Endodermal cell (in vitro differentiated cells): ENCODE results near the gene PMFBP1. TPM values are rescaled to one million over a fixed set of nuclear protein-coding genes. Genes with fewer than 3 reads are reported as not detected.

ENCODE experiments used
- DNase-seq: peaks from one replicate; pipeline ENCODE4 v3.0.0-alpha.2; 2017
- H3K27ac ChIP-seq: 2 replicates; pipeline ENCODE4 v1.5.1; 2013; ENCODE audit warnings: mild to moderate bottlenecking, low read depth, low read length, moderate library complexity
- H3K27me3 ChIP-seq: 2 replicates; pipeline ENCODE4 v1.6.1; 2013; ENCODE audit warnings: mild to moderate bottlenecking, low read length, moderate library complexity; ENCODE audit not compliant: insufficient read depth, control insufficient read depth, poor library complexity, severe bottlenecking
- H3K36me3 ChIP-seq: 2 replicates; pipeline ENCODE4 v1.7.0; 2013; ENCODE audit warnings: mild to moderate bottlenecking, low read length, moderate library complexity; ENCODE audit not compliant: control insufficient read depth, insufficient read depth
- H3K4me1 ChIP-seq: one replicate; pipeline ENCODE4 v1.7.0; 2013; ENCODE audit warnings: low read length; ENCODE audit not compliant: control insufficient read depth, insufficient read depth
- H3K4me3 ChIP-seq: 2 replicates; pipeline ENCODE4 v1.5.1; 2013; ENCODE audit warnings: mild to moderate bottlenecking, low read length, moderate library complexity
- H3K9ac ChIP-seq: 2 replicates; pipeline ENCODE4 v1.6.1; 2013; ENCODE audit warnings: mild to moderate bottlenecking, low read length, moderate library complexity; ENCODE audit not compliant: poor library complexity, severe bottlenecking; ENCODE audit errors: extremely low read depth
- H3K9me3 ChIP-seq: 2 replicates; pipeline ENCODE4 v1.6.1; 2013; ENCODE audit warnings: mild to moderate bottlenecking, low read length, moderate library complexity; ENCODE audit not compliant: control insufficient read depth
- H3K27ac Mint-ChIP-seq: 2 replicates; pipeline ENCODE4 v1.8.0; 2020; ENCODE audit warnings: mixed read lengths
- H3K27me3 Mint-ChIP-seq: 2 replicates; pipeline ENCODE4 v1.8.0; 2021; ENCODE audit warnings: mild to moderate bottlenecking, mixed read lengths; ENCODE audit not compliant: insufficient read depth
- H3K36me3 Mint-ChIP-seq: 2 replicates; pipeline ENCODE4 v1.8.0; 2020; ENCODE audit warnings: low read depth, mixed read lengths
- H3K4me1 Mint-ChIP-seq: 2 replicates; pipeline ENCODE4 v1.8.0; 2020; ENCODE audit warnings: mixed read lengths
- H3K4me3 Mint-ChIP-seq: 2 replicates; pipeline ENCODE4 v1.8.0; 2020; ENCODE audit warnings: mild to moderate bottlenecking, moderate library complexity, mixed read lengths
- H3K9me3 Mint-ChIP-seq: 2 replicates; pipeline ENCODE4 v1.8.0; 2020; ENCODE audit warnings: mild to moderate bottlenecking, mixed read lengths
- WGBS, 2 experiments: methylation state at CpG; one replicate each; pipeline versions ENCODE4 v1.1.5 to v1.1.7; 2013; ENCODE audit warnings: missing lambda C conversion rate in 2 of 2, mixed read lengths in 1 of 2; ENCODE audit not compliant: insufficient coverage in 1 of 2, insufficient read length in 1 of 2; 5-methylcytosine and 5-hydroxymethylcytosine counted together
- total RNA-seq, 2 donors: library from RNA; stranded (reverse); fragmentation: NEBNext Ultra II Directional in 1 of 2; extraction: Animal tissue kit (Norgen Biotek cat#: 25700) in 1 of 2; gene quantifications; 2 replicates in 1 of 2; 3 replicates in 1 of 2; pipeline ENCODE4 v1.2.1, GENCODE V29; 2021
- TF ChIP-seq, protein P1 (sequence below): fragments of 200-600 bp; sonication (generic); conservative IDR thresholded peaks from 2 replicates; pipeline ENCODE4 v1.5.0; 2021; ENCODE audit warnings: antibody characterized with exemption, mild to moderate bottlenecking

The PMFBP1 gene
- total RNA-seq, 2 donors from 2014 or later, result 2.1 to 4.1 TPM

GRCh38 chr16:72191551-72191950 is 19.6 kb upstream of the PMFBP1 start:
- TF ChIP-seq, protein P1, sequence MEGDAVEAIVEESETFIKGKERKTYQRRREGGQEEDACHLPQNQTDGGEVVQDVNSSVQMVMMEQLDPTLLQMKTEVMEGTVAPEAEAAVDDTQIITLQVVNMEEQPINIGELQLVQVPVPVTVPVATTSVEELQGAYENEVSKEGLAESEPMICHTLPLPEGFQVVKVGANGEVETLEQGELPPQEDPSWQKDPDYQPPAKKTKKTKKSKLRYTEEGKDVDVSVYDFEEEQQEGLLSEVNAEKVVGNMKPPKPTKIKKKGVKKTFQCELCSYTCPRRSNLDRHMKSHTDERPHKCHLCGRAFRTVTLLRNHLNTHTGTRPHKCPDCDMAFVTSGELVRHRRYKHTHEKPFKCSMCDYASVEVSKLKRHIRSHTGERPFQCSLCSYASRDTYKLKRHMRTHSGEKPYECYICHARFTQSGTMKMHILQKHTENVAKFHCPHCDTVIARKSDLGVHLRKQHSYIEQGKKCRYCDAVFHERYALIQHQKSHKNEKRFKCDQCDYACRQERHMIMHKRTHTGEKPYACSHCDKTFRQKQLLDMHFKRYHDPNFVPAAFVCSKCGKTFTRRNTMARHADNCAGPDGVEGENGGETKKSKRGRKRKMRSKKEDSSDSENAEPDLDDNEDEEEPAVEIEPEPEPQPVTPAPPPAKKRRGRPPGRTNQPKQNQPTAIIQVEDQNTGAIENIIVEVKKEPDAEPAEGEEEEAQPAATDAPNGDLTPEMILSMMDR, result no peak
- H3K36me3 Mint-ChIP-seq, result peaks cover 4% of the 10 kb centered on the region
- Histone ChIP-seq H3K4me1 (peaks cover 3% of the 10 kb centered on the region), H3K9ac (no peak overlapping the region), H3K9me3 (peaks cover 18% of the 10 kb centered on the region), H3K4me3 (no peak overlapping the region), H3K27me3 (no peaks in the 10 kb centered on the region), H3K36me3 (no peaks in the 10 kb centered on the region), H3K27ac (no peak overlapping the region)
- no peak overlapping the region for H3K27ac Mint-ChIP-seq
- no peak overlapping the region for H3K4me3 Mint-ChIP-seq
- DNase-seq, result no peak
- peaks cover 20% of the 10 kb centered on the region for H3K4me1 Mint-ChIP-seq
- WGBS, 2 experiments, result 80 to 90% methylated on average over 1 to 3 of the region's 3 CpGs
- H3K27me3 Mint-ChIP-seq, result no peaks in the 10 kb centered on the region
- H3K9me3 Mint-ChIP-seq, result peaks cover 20% of the 10 kb centered on the region

DNA sequence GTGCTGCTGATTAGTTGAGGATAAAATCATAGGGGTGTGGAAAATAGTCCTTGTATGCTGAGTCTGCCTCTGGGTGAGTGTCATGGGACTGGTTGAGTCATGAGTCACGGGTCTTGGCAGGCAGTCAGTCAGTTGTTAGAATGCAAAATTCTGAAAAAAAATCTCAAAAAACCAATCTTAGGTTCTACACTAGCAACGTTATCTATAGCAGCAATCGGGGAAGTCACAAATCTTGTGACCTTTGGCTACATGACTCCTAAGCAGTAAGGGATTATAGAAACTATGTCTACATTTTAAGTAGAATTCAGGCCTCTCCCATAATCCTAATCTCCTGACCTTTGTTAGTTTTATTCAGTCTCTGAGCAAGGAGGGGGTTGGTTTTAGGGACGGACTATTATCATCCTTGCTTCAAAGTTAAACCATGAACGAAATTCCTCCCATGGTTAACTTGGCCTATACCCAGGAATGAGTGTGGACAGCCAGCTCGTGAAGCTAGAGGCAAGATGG is 18.0 kb upstream of the PMFBP1 start:
- DNase-seq, result no peak
- TF ChIP-seq, protein P1, result no peak
- Mint-ChIP-seq H3K4me3 (no peak overlapping the region), H3K27me3 (no peaks in the 10 kb centered on the region), H3K9me3 (peaks cover 20% of the 10 kb centered on the region), H3K4me1 (peaks cover 9% of the 10 kb centered on the region), H3K36me3 (peaks cover 4% of the 10 kb centered on the region), H3K27ac (peak overlapping the region; percentile 53)
- Histone ChIP-seq H3K36me3 (no peaks in the 10 kb centered on the region), H3K9me3 (peaks cover 18% of the 10 kb centered on the region), H3K27me3 (no peaks in the 10 kb centered on the region), H3K27ac (no peak overlapping the region), H3K4me3 (peak overlapping the region; percentile 56), H3K9ac (no peak overlapping the region), H3K4me1 (no peaks in the 10 kb centered on the region)
- 92 to 94% methylated on average over 5 to 6 of the region's 6 CpGs for WGBS, 2 experiments

DNA sequence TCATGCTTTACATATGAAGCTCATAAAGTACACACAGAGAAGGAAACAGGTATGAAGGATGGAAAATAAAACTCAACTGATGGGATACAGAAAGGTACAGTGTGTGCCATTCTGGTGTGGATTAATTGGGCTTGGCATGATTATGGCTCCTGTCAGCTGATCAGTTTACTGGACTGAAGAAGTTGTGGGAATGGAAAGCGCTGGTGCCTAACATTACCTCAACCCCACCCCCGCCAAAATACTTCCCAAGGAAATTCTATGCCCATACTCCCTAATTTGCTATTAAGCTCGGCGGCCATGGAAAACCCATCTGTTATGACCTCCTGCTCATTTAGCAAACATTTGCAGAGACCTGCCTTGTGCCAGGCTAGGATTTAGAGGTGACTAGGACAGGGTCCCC is 16.6 kb upstream of the PMFBP1 start:
- H3K9me3 Mint-ChIP-seq, result peaks cover 20% of the 10 kb centered on the region
- TF ChIP-seq, protein P1, result no peak
- Histone ChIP-seq H3K4me3 (peak overlapping the region; percentile 56), H3K9me3 (peaks cover 18% of the 10 kb centered on the region), H3K36me3 (no peaks in the 10 kb centered on the region), H3K9ac (no peak overlapping the region), H3K27ac (no peak overlapping the region), H3K27me3 (no peaks in the 10 kb centered on the region), H3K4me1 (no peaks in the 10 kb centered on the region)
- no peaks in the 10 kb centered on the region for H3K27me3 Mint-ChIP-seq
- DNase-seq, result no peak
- peaks cover 4% of the 10 kb centered on the region for H3K36me3 Mint-ChIP-seq
- peaks cover 9% of the 10 kb centered on the region for H3K4me1 Mint-ChIP-seq
- H3K27ac Mint-ChIP-seq, result no peak overlapping the region
- WGBS, 2 experiments, result 93% methylated on average over 4 of the region's 4 CpGs; no CpG with 5 or more reads in 1 of the 2 experiments
- no peak overlapping the region for H3K4me3 Mint-ChIP-seq
